WI38 (cell line): ENCODE results near the gene RNF14.

Source experiments
- H3K4me3 ChIP-seq: 2 replicates; pipeline ENCODE4 v1.5.1; 2011; ENCODE audit warnings: low read depth, mild to moderate bottlenecking, control low read depth, low read length
- TF ChIP-seq, protein P1 (sequence below): IDR thresholded peaks from 2 replicates; pipeline ENCODE4 v1.5.1; 2012; ENCODE audit warnings: low read depth, mild to moderate bottlenecking, control low read depth, low read length

The RNF14 gene

DNA sequence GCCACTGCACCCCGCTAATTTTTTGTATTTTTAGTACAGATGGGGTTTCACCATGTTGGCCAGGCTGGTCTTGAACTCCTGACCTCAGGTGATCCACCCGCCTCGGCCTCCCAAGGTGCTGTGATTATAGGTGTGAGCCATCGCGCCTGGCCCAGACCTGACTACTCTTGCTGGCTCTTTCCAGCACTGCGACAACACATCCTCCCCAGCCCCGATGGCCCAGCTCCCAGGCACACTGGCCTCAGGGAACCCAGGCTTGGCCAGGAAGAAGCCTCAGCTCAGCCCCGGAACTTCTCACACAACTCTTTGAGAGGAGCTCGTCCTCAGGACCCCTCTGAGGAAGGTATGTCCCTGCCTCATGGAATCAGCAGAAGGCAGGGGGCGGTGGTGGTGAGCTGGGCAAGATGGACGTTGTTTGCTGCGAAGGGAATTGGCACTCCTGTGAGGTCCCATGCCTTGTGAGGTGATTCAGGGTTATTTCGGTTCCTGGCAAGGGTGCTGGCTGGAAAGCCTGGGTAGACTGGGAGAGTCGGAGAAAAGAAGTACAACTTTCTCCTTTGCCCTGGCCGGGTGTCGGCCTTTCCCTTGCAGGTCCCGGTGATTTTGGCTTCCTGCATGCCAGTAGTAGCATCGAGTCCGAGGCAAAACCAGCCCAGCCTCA is 39.4 kb upstream of the RNF14 start:
- TF ChIP-seq, protein P1, sequence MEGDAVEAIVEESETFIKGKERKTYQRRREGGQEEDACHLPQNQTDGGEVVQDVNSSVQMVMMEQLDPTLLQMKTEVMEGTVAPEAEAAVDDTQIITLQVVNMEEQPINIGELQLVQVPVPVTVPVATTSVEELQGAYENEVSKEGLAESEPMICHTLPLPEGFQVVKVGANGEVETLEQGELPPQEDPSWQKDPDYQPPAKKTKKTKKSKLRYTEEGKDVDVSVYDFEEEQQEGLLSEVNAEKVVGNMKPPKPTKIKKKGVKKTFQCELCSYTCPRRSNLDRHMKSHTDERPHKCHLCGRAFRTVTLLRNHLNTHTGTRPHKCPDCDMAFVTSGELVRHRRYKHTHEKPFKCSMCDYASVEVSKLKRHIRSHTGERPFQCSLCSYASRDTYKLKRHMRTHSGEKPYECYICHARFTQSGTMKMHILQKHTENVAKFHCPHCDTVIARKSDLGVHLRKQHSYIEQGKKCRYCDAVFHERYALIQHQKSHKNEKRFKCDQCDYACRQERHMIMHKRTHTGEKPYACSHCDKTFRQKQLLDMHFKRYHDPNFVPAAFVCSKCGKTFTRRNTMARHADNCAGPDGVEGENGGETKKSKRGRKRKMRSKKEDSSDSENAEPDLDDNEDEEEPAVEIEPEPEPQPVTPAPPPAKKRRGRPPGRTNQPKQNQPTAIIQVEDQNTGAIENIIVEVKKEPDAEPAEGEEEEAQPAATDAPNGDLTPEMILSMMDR: no peak

DNA sequence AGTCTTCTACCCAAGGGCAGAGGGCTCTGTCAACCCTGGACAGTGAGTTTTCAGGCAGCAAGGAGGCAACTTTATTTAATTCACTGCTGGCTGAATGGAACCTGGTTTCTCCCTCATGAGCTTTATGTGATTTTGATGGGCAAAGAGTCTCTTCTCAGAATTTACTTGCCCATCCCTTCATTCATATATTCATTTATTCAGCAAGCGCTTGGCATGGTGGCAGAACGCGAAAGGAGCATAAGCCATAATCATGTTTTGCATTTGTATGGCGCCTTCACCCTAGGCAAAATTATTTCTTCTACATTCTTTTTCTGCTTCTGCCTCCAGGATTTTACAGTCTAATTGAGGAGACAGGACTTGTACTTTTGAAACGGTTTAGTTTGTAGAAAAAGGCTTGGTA is 37.2 kb upstream of the RNF14 start:
- H3K4me3 ChIP-seq: no peak overlapping the region
- TF ChIP-seq, protein P1: no peak

More for the DNA sequence above, 39.4 kb upstream of the RNF14 start:
- H3K4me3 ChIP-seq: no peak overlapping the region

DNA sequence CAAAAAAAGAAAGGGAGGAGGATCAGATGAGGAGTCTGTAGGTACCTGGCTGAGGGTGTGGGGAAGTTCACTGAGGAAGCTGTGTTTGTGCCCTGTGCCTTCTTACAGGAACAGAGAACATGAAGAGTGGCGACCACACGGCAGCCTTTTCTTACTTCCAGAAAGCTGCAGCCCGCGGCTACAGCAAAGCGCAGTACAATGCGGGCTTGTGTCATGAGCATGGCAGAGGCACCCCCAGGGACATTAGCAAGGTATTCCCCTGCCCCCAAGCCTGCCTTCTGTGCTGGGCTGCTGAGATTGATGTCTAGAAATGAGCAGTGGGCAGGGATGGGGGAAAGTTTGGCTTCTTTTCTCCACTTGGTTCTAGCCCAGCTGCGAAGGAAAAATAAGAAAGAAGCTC is 35.8 kb upstream of the RNF14 start:
- no peak overlapping the region for H3K4me3 ChIP-seq
- TF ChIP-seq, protein P1: no peak

DNA sequence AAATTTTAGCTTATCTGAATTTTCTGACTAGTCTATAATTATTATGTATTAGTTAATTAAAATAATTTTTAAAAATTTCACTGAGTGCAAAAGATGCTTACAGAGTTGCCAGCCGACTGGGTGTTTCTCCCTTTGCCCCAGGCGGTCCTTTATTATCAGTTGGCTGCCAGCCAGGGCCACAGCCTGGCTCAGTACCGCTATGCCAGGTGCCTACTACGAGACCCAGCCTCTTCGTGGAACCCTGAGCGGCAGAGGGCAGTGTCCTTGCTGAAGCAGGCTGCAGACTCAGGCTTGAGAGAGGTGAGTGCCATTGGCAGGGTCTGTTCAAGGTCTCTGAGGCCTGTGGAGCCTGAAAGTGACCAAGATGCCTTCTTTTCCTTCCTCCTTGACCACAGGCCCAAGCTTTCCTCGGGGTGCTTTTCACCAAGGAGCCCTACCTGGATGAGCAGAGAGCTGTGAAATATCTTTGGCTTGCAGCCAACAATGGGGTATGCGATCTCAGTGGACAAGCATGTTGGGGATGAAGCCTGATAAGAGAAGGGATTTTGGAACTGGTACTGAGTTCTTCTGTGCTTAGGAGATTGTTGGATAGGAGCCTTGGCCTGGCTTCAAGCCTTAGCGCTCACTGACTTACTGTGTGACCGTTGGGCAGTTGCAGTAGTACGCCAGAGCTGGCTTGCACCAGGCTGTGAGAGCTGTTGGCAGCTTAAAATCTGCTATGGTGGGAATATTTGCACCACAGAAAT is 34.6 kb upstream of the RNF14 start:
- no peak overlapping the region for H3K4me3 ChIP-seq
- TF ChIP-seq, protein P1: no peak

DNA sequence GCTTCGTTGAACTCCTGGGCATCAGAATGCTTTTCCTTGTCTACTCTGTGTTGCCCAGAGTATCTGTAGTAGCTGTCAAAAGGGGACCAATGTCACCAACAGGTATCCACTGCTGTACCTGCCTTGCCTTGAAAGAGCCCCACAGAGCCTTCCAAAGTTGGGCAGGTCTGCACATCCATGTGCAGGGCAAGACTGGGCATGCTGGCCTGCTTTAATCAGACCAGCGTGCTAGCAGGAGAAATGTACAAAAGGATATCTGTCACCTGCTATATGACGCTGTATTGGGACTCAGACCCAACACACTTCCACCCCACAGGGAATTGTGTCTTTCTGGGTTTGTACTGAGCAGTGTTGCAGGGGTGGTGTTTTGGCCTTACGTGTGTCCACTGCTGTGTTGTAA is 33.4 kb upstream of the RNF14 start:
- TF ChIP-seq, protein P1: no peak
- H3K4me3 ChIP-seq: no peak overlapping the region

DNA sequence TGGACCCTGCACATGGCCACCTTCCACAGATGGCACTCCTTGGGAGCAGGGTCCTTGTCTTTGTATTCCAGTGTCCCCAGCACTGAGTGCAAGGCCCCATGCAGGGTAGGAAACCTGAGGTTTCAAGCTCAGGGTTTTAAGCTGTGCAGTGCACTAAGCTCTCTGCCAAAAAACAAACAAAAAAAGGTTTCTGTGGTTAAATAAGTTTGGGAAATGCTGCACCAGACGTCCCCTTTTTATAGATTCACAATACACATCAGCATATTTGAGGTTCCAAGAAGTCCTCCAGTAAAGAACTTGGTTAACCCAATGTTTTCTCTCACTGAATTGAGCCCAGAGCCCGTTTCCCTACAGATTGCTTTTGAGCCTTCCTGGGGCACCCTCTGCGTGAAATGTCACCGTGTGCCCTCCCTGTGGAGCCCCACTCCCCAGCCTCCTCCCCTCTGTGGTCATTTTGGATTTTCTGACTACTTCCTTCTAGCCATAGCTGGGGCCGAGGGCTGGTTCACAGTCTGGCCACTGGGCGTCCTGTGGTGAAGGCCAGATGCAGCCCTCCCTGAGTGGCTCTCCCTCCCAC is 28.1 kb upstream of the RNF14 start:
- no peak overlapping the region for H3K4me3 ChIP-seq

More for the DNA sequence above, 28.1 kb upstream of the RNF14 start:
- TF ChIP-seq, protein P1: 0 out of 2 replicates have a peak, but pooled peaks have one; percentile 12
